IPS DF 6.9 (cell line): ENCODE measurements around the gene VAC14.

Experiments
- DNase-seq: peaks from one replicate; pipeline ENCODE4 v3.0.0-alpha.2; 2013; ENCODE audit warnings: low read depth, low spot score
- H3K27ac ChIP-seq: one replicate; pipeline ENCODE4 v1.5.1; 2013; ENCODE audit warnings: low read length, control low read depth
- H3K27me3 ChIP-seq: 2 replicates; pipeline ENCODE4 v1.6.1; 2013; ENCODE audit warnings: mild to moderate bottlenecking, low read length; ENCODE audit not compliant: control insufficient read depth, insufficient read depth
- H3K36me3 ChIP-seq: 2 replicates; pipeline ENCODE4 v1.6.1; 2013; ENCODE audit warnings: low read length; ENCODE audit not compliant: control insufficient read depth, insufficient read depth
- H3K4me1 ChIP-seq: 2 replicates; pipeline ENCODE4 v1.6.1; 2013; ENCODE audit warnings: low read length; ENCODE audit not compliant: control insufficient read depth, insufficient read depth
- H3K4me3 ChIP-seq: 2 replicates; pipeline ENCODE4 v1.5.1; 2013; ENCODE audit warnings: mild to moderate bottlenecking, low read length
- H3K9me3 ChIP-seq: 2 replicates; pipeline ENCODE4 v1.6.1; 2013; ENCODE audit warnings: low read length, inconsistent platforms; ENCODE audit not compliant: control insufficient read depth, insufficient read depth
- WGBS: extraction: QIAGEN DNeasy Blood & Tissue Kit; methylation state at CpG from one replicate; pipeline ENCODE4 v1.1.7; 2013; ENCODE audit warnings: mixed read lengths, missing lambda C conversion rate; ENCODE audit not compliant: insufficient read length, insufficient coverage; 5-methylcytosine and 5-hydroxymethylcytosine counted together

Gene VAC14

DNA sequence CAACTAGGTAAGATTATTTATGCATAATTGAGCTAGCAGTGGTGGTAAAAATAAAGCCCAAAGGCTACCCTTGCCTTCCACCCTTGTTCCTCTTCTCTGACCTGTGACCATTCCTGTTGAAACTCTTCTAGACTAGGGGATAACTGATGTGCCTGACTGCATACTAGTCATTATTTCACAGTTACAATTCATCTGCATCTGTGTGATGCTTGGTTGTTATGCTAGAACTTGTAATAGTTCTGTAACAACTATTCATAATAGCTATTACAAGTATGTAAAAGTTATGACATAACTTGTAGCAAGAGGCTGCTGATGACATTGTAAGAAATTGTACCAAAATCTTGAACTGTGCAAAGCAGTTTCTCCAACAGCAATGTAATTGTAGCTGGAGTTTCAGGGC lies 2.4 kb upstream of the VAC14 start:
- no peaks in the 10 kb centered on the region for H3K27me3 ChIP-seq
- no peaks in the 10 kb centered on the region for H3K36me3 ChIP-seq
- no peaks in the 10 kb centered on the region for H3K9me3 ChIP-seq
- no peak overlapping the region for H3K27ac ChIP-seq
- DNase-seq = no peak
- peaks cover 2% of the 10 kb centered on the region; the same call in 1 of the 2 replicates for H3K4me1 ChIP-seq
- no peak overlapping the region for H3K4me3 ChIP-seq

DNA sequence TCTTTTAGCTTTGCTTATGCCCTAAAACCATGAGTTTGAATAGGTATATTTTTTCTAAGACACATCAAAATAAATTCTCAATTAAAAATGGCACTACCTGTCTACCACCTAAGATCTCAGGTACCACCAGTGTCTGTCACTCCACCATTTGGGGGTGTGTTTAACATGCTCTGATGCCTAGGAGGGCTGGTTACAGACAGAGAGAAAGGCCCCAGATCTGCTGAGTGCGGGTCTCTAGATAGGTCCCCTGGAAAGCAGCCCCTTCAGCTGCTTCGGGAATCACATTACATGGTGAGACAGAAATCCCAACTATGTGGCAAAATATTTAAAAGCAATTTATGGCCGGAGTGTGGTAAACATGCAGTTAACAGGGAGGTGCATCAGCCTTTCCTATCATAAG lies 653 bp upstream of the VAC14 start:
- Histone ChIP-seq H3K36me3 (no peaks in the 10 kb centered on the region), H3K27ac (no peak overlapping the region), H3K27me3 (no peaks in the 10 kb centered on the region), H3K4me1 (peaks cover 2% of the 10 kb centered on the region; the same call in 1 of the 2 replicates), H3K9me3 (no peaks in the 10 kb centered on the region), H3K4me3 (no peak overlapping the region)
- no peak for DNase-seq
- WGBS = no CpG with 5 or more reads among the region's 3 CpGs

- peak overlapping the region; percentile 78 for H3K4me3 ChIP-seq
- no peak for DNase-seq
- no peaks in the 10 kb centered on the region for H3K9me3 ChIP-seq
- no peak overlapping the region for H3K27ac ChIP-seq
- H3K36me3 ChIP-seq = no peaks in the 10 kb centered on the region
- H3K27me3 ChIP-seq = no peaks in the 10 kb centered on the region
- WGBS = no CpG with 5 or more reads among the region's 7 CpGs
- H3K4me1 ChIP-seq = peaks cover 2% of the 10 kb centered on the region; the same call in 1 of the 2 replicates
Measured at GRCh38 chr16:70800311-70800710, 647 bp downstream of the VAC14 start.

- no peaks in the 10 kb centered on the region for H3K4me1 ChIP-seq
- DNase-seq = no peak
- H3K27ac ChIP-seq = no peak overlapping the region
- no peaks in the 10 kb centered on the region for H3K9me3 ChIP-seq
- H3K36me3 ChIP-seq = no peaks in the 10 kb centered on the region
- H3K4me3 ChIP-seq = no peak overlapping the region
- WGBS = no CpG with 5 or more reads among the region's 3 CpGs
- H3K27me3 ChIP-seq = no peaks in the 10 kb centered on the region
Measured at GRCh38 chr16:70796301-70796700, 4.7 kb downstream of the VAC14 start.

GRCh38 chr16:70795296-70795912 lies 5.6 kb downstream of the VAC14 start:
- H3K4me3 ChIP-seq = no peak overlapping the region
- no peaks in the 10 kb centered on the region for H3K4me1 ChIP-seq
- H3K36me3 ChIP-seq = no peaks in the 10 kb centered on the region
- H3K9me3 ChIP-seq = no peaks in the 10 kb centered on the region
- no peak for DNase-seq
- H3K27me3 ChIP-seq = no peaks in the 10 kb centered on the region
- H3K27ac ChIP-seq = no peak overlapping the region
- no CpG with 5 or more reads among the region's 12 CpGs for WGBS

GRCh38 chr16:70793851-70794502 lies 7.0 kb downstream of the VAC14 start:
- Histone ChIP-seq H3K4me1 (no peaks in the 10 kb centered on the region), H3K4me3 (no peak overlapping the region), H3K27me3 (no peaks in the 10 kb centered on the region), H3K36me3 (no peaks in the 10 kb centered on the region), H3K27ac (no peak overlapping the region), H3K9me3 (no peaks in the 10 kb centered on the region)
- WGBS = no CpG with 5 or more reads among the region's 8 CpGs
- no peak for DNase-seq

- no peak for DNase-seq
- H3K27ac ChIP-seq = no peak overlapping the region
- WGBS = no CpG with 5 or more reads among the region's 8 CpGs
- no peaks in the 10 kb centered on the region for H3K9me3 ChIP-seq
- no peaks in the 10 kb centered on the region for H3K27me3 ChIP-seq
- no peaks in the 10 kb centered on the region for H3K4me1 ChIP-seq
- H3K36me3 ChIP-seq = peaks cover 2% of the 10 kb centered on the region
- H3K4me3 ChIP-seq = no peak overlapping the region
Measured at GRCh38 chr16:70790815-70791214, 10.1 kb downstream of the VAC14 start.

- Histone ChIP-seq H3K4me3 (no peak overlapping the region), H3K36me3 (peaks cover 6% of the 10 kb centered on the region), H3K27me3 (no peaks in the 10 kb centered on the region), H3K27ac (no peak overlapping the region), H3K4me1 (no peaks in the 10 kb centered on the region), H3K9me3 (no peaks in the 10 kb centered on the region)
- no peak for DNase-seq
- WGBS = no CpG with 5 or more reads among the region's 16 CpGs
Measured at GRCh38 chr16:70789595-70790447, 11.1 kb downstream of the VAC14 start.

DNA sequence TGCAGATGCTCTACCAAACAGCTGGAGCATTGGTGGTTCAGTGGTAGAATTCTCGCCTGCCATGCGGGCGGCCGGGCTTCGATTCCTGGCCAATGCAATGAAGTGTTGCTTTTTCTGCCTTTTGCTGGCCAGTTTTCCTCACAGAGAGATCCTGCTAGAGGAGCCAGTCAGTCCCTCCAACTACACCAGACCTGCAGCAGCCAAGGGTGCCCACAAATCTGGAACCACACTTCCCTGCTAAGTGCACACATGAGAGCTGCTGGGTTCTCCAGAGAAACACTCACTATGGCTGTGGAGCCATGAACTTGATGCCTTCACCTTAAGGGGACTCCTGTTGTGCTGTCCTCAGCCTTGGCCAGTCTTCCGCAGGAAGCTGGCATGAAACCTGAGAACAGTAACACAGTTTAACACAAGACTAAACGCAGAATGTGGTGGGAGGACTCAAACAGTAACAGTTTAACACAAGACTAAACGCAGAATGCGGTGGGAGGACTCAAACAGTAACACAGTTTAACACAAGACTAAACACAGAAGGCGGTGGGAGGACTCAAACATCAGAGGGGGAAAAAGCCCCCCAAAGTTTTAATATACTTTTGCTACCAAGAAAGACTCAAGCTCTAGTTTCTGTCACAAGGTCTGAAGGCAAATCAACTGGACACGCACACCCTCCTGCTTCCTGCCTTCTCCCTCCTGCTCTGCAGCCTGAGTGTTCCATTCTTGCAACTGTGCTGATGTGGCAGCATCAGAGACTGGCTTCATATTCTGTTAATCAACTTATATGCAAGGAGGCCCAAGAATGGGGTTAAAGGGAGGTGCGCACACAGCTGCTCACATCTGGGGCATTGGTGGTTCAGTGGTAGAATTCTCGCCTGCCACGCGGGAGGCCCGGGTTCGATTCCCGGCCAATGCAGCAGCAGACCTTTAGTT lies 12.0 kb downstream of the VAC14 start:
- WGBS = no CpG with 5 or more reads among the region's 18 CpGs
- Histone ChIP-seq H3K4me3 (no peak overlapping the region), H3K27ac (no peak overlapping the region), H3K9me3 (no peaks in the 10 kb centered on the region), H3K27me3 (no peaks in the 10 kb centered on the region), H3K4me1 (no peaks in the 10 kb centered on the region), H3K36me3 (peaks cover 14% of the 10 kb centered on the region)
- no peak for DNase-seq
